Suprapubic skin (tissue), 3 donors: ENCODE measurements around the gene SLC22A3.

Experiments
- CTCF ChIP-seq, 2 donors: fragments of 200-600 bp in 1 of 2; fragments of 450-650 bp in 1 of 2; sonication (generic) in 1 of 2; IDR thresholded peaks; one replicate each; pipeline ENCODE4 v1.5.1; 2016 to 2019; ENCODE audit warnings: antibody characterized with exemption in 2 of 2, mild to moderate bottlenecking in 1 of 2, moderate library complexity in 1 of 2
- POLR2A ChIP-seq, 2 donors: fragments of 450-650 bp; IDR thresholded peaks; one replicate each; pipeline ENCODE4 v1.6.1; 2017; ENCODE audit warnings: antibody characterized with exemption in 2 of 2, mild to moderate bottlenecking in 2 of 2, moderate library complexity in 2 of 2

GRCh38 chr6:160455541-160456213 is 107.5 kb downstream of the SLC22A3 start:
- TF ChIP-seq CTCF (IDR thresholded peaks at IDR 0.05), result peak; percentile 89 to 94
- TF ChIP-seq POLR2A (IDR thresholded peaks at IDR 0.05), result no peak
